HUES64 (cell line): ENCODE measurements around the gene AATK.

Experiments
- H3K27ac ChIP-seq: 2 replicates; pipeline ENCODE4 v1.7.0; 2013; ENCODE audit warnings: low read depth, low read length, inconsistent platforms
- H3K27me3 ChIP-seq: 2 replicates; pipeline ENCODE4 v1.6.1; 2013; ENCODE audit warnings: mild to moderate bottlenecking, low read length; ENCODE audit not compliant: insufficient read depth
- H3K36me3 ChIP-seq: 2 replicates; pipeline ENCODE4 v1.6.1; 2013; ENCODE audit warnings: mild to moderate bottlenecking, low read length; ENCODE audit not compliant: insufficient read depth
- H3K4me1 ChIP-seq: 2 replicates; pipeline ENCODE4 v1.6.1; 2013; ENCODE audit warnings: mild to moderate bottlenecking, low read length, moderate library complexity; ENCODE audit not compliant: insufficient read depth
- H3K4me3 ChIP-seq: 2 replicates; pipeline ENCODE4 v1.5.1; 2013; ENCODE audit warnings: mild to moderate bottlenecking, low read length, moderate library complexity
- H3K9ac ChIP-seq: 2 replicates; pipeline ENCODE4 v1.6.1; 2013; ENCODE audit warnings: mild to moderate bottlenecking, low read depth, low read length
- H3K9me3 ChIP-seq: 2 replicates; pipeline ENCODE4 v1.6.1; 2013; ENCODE audit warnings: low read depth, low read length; ENCODE audit not compliant: insufficient read depth
- WGBS: fragments of 150-250, 120-280 bp; methylation state at CpG from one replicate; pipeline ENCODE4 v1.1.7; 2013; ENCODE audit warnings: missing lambda C conversion rate; 5-methylcytosine and 5-hydroxymethylcytosine counted together

The AATK gene

DNA sequence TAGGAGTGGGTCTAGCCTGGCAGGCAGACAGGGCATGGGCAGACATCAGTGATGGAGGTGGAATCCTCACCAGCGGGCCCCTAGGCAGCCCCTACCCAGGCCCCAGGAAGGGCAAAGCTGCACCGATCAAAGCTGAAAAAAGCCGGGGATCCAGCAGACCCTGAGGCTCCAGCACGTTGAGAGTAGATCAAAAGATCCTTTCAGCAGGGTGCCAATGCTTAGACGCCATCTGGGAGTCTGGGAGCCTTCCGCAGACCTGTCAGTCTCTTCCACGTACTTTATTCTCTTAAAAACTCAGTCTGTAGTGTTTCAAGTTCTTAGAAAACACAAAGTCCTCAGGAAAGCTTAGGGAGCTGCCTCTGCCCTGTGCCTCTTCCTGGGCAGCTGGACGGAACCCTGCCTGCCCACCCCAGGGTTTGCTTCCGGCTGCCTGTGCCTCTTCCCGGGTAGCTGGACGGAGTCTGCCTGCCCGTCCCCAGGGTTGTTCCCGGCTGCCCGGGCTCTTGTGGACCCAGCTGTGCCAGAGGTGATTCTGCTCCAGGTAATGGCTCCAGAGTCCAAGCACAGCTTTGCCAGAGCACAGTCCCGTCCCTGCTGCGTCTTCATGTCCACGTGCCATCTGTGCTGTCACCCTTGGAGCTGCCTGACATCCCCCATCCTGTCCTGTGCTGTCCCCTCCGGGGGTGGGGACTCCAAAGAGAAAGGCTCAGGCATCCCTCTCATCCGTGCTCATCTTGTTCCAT is 51.5 kb downstream of the AATK start:
- 76% methylated on average over 19 of the region's 19 CpGs for whole genome bisulfite sequencing
- Histone ChIP-seq H3K36me3 (no peaks in the 10 kb centered on the region), H3K27ac (no peak overlapping the region), H3K4me1 (no peaks in the 10 kb centered on the region), H3K27me3 (no peaks in the 10 kb centered on the region), H3K9me3 (no peaks in the 10 kb centered on the region), H3K4me3 (no peak overlapping the region), H3K9ac (no peak overlapping the region)

DNA sequence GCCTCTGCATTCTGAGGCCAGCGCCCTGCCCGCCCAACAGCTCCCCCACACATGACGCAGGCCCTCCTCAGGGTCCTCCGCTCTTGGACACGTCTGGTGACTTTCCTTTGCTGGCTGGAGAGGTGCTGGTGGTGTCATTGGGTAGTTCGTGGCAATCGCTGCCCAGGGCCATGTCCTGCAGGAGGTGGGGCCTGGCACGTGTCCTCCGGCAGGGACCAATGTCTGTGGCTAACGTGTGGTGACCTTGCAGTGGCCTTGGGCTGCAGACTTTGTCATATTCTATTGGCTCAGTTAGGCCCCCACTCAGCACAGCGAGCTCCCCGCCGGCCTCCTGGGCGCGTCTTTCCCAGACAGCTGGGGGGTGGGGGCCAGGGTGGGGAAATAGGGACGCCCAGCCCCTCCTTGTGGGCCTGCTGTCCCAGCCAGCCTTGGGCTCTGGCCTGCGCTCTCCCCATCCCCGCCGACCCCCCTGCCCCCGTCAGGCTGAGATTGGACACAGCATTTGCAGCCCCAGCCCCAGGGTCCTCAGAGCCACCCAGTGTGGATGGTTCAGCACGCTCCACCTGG is 52.8 kb downstream of the AATK start:
- H3K36me3 ChIP-seq = no peaks in the 10 kb centered on the region
- WGBS = 94% methylated on average over 21 of the region's 21 CpGs

DNA sequence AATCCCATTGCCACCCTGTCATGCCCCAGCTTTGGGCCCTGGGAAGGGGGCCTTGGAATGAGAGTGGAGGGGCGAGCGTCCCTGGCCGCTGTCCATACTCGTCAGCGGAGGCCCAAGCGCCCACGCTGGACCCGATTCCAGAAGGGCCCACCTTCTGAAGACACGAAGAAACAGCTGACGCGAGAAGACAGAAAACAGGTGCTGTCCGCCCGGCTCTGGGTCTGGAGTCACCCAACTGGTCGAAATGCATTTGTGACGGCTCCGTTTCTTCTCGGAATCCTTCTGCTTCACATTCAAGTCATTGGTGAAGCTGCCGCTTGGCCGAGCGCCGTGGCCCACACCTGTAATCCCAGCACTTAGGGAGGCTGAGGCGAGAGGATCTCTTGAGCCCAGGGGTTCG is 53.6 kb downstream of the AATK start:
- H3K36me3 ChIP-seq = no peaks in the 10 kb centered on the region
- no peak overlapping the region for H3K9ac ChIP-seq
- no peaks in the 10 kb centered on the region for H3K27me3 ChIP-seq
- 94% methylated on average over 23 of the region's 23 CpGs for WGBS
- H3K4me1 ChIP-seq = no peaks in the 10 kb centered on the region
- no peak overlapping the region for H3K27ac ChIP-seq
- H3K4me3 ChIP-seq = no peak overlapping the region
- no peaks in the 10 kb centered on the region for H3K9me3 ChIP-seq

More for the DNA sequence above, 52.8 kb downstream of the AATK start:
- Histone ChIP-seq H3K27me3 (no peaks in the 10 kb centered on the region), H3K9ac (no peak overlapping the region), H3K4me1 (no peaks in the 10 kb centered on the region), H3K4me3 (no peak overlapping the region), H3K9me3 (no peaks in the 10 kb centered on the region), H3K27ac (no peak overlapping the region)

DNA sequence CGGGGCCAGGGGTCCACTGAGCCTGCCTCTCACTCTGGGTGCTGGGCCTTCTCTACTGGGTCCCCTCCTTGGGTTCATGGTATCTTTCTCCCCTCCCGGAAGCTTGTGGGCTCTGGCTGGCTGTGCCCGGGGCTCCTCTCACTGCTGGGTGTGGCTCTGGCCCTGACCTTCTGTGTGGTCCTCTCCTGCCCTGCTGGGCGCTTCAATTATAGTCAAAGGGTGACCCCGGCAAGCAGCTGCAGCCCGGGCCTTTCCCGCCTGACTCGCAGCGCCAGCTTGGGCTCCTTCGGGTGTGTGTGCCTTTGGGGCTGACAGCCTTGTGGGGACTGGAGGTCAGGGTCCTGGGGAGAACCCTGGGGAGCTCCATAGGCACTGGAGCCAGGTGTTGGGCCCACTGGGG is 55.0 kb downstream of the AATK start:
- WGBS = 86% methylated on average over 10 of the region's 10 CpGs
- no peak overlapping the region for H3K9ac ChIP-seq
- no peaks in the 10 kb centered on the region for H3K27me3 ChIP-seq
- no peaks in the 10 kb centered on the region for H3K36me3 ChIP-seq
- H3K4me1 ChIP-seq = no peaks in the 10 kb centered on the region
- H3K27ac ChIP-seq = no peak overlapping the region
- H3K9me3 ChIP-seq = no peaks in the 10 kb centered on the region
- H3K4me3 ChIP-seq = no peak overlapping the region

DNA sequence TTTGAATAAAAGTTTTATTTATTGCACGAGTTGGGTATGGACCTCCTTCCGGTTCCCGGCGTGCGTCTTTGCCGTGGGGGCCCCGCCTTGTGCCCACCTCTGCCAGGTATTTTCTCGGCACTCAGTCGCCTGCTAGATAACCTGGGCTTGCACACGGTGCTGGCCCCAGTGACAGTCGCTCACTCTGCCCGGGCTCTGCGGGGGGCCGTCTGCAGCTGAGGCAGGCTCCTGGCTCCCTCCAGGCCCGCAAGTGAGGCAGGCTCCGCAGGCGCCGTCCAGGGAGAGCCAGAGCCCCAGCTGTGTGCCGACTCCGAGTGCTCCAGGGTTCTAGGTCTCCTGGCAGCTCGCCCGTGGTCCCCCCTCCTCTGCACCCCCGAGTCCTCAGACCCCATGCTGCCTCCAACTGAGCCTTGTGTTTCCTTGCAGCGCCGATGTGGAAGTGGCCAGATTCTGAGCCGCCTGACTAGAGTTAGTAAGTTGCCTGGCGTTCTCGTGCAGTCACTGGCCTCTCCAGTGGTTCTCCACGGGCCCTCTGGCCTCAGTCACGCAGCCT is 55.5 kb downstream of the AATK start:
- no peaks in the 10 kb centered on the region for H3K27me3 ChIP-seq
- H3K4me3 ChIP-seq = no peak overlapping the region
- no peaks in the 10 kb centered on the region for H3K4me1 ChIP-seq
- no peak overlapping the region for H3K9ac ChIP-seq
- no peaks in the 10 kb centered on the region for H3K36me3 ChIP-seq
- 89% methylated on average over 30 of the region's 30 CpGs for WGBS
- no peaks in the 10 kb centered on the region for H3K9me3 ChIP-seq
- no peak overlapping the region for H3K27ac ChIP-seq

DNA sequence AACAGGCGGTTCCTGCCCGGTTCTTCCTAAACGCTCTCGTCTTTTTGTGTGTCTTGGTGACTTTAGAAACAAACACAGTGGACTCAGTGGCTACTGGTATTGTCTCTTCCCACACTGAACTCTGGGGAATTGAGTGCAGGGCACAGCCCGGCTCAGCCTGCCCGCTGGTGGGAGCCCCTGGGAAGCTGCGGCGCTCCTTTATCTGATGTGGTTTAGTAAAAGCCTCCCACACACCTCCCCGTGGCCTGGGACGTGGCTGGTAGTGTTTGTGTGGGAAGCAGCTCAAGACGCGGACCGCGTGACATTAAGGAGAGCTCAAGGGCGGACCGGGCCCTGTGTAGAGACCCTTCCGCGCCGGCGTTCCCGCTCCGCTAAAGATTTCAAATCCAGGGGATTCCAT is 56.1 kb downstream of the AATK start:
- H3K4me1 ChIP-seq = no peaks in the 10 kb centered on the region
- H3K36me3 ChIP-seq = no peaks in the 10 kb centered on the region
- no peaks in the 10 kb centered on the region for H3K27me3 ChIP-seq
- H3K27ac ChIP-seq = no peak overlapping the region
- no peak overlapping the region for H3K4me3 ChIP-seq
- WGBS = 97% methylated on average over 21 of the region's 22 CpGs
- H3K9me3 ChIP-seq = no peaks in the 10 kb centered on the region
- no peak overlapping the region for H3K9ac ChIP-seq

DNA sequence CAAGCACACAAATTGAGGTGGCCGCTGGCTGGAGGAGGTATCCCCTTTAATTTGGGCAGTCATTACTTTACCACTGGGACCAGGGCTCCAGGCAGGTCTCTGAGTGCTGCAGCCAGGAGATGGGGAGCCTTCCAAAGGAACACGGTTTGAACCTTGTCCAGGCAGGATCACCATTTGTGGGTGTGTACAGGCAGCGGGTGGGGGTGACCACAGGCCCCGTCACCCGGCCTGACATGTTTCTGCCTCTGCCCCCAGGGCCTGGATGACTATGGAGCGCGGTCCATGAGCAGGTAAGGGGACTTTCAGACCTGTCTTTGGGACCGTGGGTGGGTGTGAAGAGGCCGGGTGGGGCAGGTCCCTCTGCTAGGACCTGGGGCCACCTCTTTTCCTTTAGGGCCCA is 57.8 kb downstream of the AATK start:
- H3K36me3 ChIP-seq = no peaks in the 10 kb centered on the region; the same call in 1 of the 2 replicates
- H3K9me3 ChIP-seq = no peaks in the 10 kb centered on the region
- 97% methylated on average over 9 of the region's 9 CpGs for WGBS
- H3K27me3 ChIP-seq = no peaks in the 10 kb centered on the region
- H3K9ac ChIP-seq = no peak overlapping the region
- H3K4me3 ChIP-seq = no peak overlapping the region
- no peak overlapping the region for H3K27ac ChIP-seq
- no peaks in the 10 kb centered on the region for H3K4me1 ChIP-seq

DNA sequence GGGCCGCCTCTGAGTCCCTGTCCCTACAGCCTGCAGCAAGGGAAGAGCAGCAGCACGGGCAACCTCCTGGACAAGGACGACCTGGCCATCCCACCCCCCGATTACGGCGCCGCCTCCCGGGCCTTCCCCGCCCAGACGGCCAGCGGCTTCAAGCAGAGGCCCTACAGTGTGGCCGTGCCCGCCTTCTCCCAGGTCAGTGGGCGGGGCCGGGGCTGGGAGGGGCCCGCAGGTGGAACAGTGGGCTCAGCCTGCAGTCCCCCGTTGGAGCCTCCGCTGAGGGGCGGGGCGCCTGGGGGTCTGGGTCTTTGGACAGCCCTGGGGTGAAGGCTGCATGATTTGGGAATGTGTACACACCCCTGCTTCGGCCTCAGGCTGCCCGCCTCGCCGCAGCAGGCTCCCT is 59.3 kb downstream of the AATK start:
- H3K27me3 ChIP-seq = no peaks in the 10 kb centered on the region
- H3K36me3 ChIP-seq = no peaks in the 10 kb centered on the region; the same call in 1 of the 2 replicates
- 91% methylated on average over 24 of the region's 24 CpGs for WGBS
- H3K9ac ChIP-seq = no peak overlapping the region
- no peaks in the 10 kb centered on the region for H3K4me1 ChIP-seq
- H3K27ac ChIP-seq = no peak overlapping the region
- H3K4me3 ChIP-seq = no peak overlapping the region
- H3K9me3 ChIP-seq = no peaks in the 10 kb centered on the region

DNA sequence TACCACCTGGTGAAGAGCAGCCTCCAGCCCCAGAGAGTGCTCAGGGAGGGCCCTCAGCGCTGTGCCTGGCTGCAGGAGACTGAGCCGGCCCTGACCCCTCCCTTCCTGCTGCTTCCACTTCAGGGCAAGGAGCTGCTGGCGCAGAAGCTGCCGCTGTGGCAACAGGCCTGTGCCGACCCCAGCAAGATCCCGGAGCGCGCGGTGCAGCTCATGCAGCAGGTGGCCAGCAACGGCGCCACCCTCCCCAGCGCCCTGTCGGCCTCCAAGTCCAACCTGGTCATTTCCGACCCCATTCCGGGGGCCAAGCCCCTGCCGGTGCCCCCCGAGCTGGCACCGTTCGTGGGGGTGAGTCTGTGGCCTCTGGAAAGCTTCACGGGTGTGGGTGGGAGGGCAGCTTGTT is 62.6 kb downstream of the AATK start:
- no peak overlapping the region for H3K4me3 ChIP-seq
- 95% methylated on average over 20 of the region's 20 CpGs for WGBS
- H3K27me3 ChIP-seq = no peaks in the 10 kb centered on the region
- no peaks in the 10 kb centered on the region; the same call in 1 of the 2 replicates for H3K36me3 ChIP-seq
- no peaks in the 10 kb centered on the region for H3K4me1 ChIP-seq
- H3K9me3 ChIP-seq = no peaks in the 10 kb centered on the region
- no peak overlapping the region for H3K9ac ChIP-seq
- no peak overlapping the region for H3K27ac ChIP-seq

DNA sequence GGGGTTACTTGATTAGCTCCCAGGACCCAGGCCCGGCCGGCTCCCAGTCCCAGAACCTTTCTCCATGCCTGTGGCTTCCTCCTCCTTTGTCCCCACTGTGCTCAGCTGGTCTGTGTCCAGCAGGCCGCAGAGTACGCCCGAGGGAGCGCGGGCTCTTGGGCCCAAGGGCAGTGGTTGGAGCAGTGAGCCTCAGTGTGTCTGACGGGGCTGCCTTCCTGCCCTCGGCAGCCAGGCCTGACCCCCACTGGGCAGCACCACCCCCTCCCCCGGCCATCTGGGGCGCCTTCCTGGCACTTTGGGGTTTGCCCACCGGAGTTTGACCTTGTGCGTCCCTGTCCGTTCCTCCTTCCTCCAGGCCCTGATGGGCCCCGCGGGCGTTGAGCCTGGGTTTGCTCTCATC is 63.2 kb downstream of the AATK start:
- no peaks in the 10 kb centered on the region for H3K9me3 ChIP-seq
- no peak overlapping the region for H3K27ac ChIP-seq
- no peak overlapping the region for H3K4me3 ChIP-seq
- no peaks in the 10 kb centered on the region; the same call in 1 of the 2 replicates for H3K4me1 ChIP-seq
- no peak overlapping the region for H3K9ac ChIP-seq
- H3K36me3 ChIP-seq = no peaks in the 10 kb centered on the region; the same call in 1 of the 2 replicates
- H3K27me3 ChIP-seq = no peaks in the 10 kb centered on the region
- 93% methylated on average over 17 of the region's 17 CpGs for WGBS

DNA sequence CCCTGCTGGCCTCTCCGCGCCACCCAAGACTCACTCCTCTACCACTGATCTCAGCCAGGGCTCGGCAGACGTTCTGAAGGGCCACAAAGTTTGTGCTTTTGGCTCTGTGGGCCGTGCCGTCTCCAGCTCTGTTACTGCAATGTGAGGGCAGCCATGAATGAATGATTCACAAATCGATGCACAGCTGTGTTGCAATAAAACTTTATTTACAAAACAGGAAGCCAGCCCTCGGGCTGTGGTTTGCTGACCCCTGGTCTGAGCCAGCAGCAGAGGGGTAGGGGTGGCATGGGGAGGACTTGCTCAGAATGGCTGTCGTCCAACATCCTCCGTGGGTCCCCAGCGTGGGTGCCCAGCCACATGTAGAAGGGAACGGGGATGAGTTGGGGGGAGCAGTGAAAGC is 63.7 kb downstream of the AATK start:
- Histone ChIP-seq H3K9me3 (no peaks in the 10 kb centered on the region), H3K27me3 (no peaks in the 10 kb centered on the region), H3K36me3 (no peaks in the 10 kb centered on the region; the same call in 1 of the 2 replicates), H3K4me1 (peaks cover 4% of the 10 kb centered on the region; the same call in 1 of the 2 replicates), H3K9ac (no peak overlapping the region), H3K4me3 (no peak overlapping the region), H3K27ac (no peak overlapping the region)
- WGBS = 95% methylated on average over 12 of the region's 12 CpGs
